GM10266 (cell line): ENCODE results near the gene CCND1.

Source experiments
- DNase-seq: peaks from one replicate; pipeline ENCODE4 v3.0.0; 2012; ENCODE audit errors: extremely low spot score
- TF ChIP-seq, protein P1 (sequence below): IDR thresholded peaks from 2 replicates; pipeline ENCODE4 v1.5.1; 2012; ENCODE audit warnings: mild to moderate bottlenecking, low read depth; ENCODE audit not compliant: control insufficient read depth, insufficient read depth; ENCODE audit errors: missing control alignments

Gene CCND1

GRCh38 chr11:69666261-69666660 is 25.3 kb downstream of the CCND1 start:
- TF ChIP-seq, protein P1, sequence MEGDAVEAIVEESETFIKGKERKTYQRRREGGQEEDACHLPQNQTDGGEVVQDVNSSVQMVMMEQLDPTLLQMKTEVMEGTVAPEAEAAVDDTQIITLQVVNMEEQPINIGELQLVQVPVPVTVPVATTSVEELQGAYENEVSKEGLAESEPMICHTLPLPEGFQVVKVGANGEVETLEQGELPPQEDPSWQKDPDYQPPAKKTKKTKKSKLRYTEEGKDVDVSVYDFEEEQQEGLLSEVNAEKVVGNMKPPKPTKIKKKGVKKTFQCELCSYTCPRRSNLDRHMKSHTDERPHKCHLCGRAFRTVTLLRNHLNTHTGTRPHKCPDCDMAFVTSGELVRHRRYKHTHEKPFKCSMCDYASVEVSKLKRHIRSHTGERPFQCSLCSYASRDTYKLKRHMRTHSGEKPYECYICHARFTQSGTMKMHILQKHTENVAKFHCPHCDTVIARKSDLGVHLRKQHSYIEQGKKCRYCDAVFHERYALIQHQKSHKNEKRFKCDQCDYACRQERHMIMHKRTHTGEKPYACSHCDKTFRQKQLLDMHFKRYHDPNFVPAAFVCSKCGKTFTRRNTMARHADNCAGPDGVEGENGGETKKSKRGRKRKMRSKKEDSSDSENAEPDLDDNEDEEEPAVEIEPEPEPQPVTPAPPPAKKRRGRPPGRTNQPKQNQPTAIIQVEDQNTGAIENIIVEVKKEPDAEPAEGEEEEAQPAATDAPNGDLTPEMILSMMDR = no peak
- DNase-seq = no peak

- no peak for DNase-seq
- TF ChIP-seq, protein P1 = no peak
Measured at GRCh38 chr11:69666752-69667536, 26.0 kb downstream of the CCND1 start.

DNA sequence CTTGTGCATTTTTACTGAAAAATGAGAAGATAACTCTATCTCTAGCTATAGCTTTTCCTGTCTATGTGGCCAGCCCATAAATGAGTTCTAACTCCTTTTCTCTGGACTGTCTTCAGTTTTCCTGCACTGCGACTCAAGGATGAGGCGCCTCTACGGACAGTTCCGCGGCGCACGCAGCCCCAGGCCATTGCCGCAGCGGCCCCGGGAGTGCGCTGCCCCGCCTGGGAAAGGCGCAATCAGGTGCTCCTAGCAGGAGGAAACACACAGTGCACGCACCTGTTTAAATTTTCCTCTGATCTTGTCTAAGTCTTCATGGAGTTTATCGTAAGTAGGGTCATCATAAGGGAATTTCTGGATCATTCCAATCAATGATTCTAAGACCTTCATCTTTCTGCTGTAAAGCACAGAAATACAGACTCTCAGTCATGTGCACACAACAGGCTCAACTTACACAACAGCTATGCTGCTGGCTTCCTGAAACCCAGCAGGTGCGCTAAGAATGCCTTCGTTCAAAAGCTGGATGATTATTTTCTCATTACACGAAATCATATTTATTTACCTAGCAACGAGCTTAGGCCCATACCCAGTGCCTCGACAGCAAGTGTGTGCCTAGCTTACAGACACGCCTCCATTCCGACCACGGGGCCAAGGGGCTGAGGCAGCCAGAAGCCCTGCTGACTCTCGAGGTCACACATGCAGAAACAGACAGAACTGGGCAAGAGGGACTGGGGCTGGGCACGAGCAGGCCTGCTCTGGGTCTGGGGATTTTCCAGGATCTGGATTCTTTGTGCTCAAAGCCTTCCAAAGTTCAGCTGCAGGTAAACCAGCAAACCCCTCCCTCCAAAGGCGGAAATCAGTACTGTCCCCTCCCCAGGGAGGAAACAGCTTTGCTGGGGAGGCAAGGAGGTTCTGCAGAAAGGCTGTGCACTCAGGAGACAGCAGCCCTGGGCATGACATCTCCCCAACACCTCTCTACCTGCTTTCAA is 27.0 kb downstream of the CCND1 start:
- no peak for DNase-seq
- TF ChIP-seq, protein P1 = no peak

DNA sequence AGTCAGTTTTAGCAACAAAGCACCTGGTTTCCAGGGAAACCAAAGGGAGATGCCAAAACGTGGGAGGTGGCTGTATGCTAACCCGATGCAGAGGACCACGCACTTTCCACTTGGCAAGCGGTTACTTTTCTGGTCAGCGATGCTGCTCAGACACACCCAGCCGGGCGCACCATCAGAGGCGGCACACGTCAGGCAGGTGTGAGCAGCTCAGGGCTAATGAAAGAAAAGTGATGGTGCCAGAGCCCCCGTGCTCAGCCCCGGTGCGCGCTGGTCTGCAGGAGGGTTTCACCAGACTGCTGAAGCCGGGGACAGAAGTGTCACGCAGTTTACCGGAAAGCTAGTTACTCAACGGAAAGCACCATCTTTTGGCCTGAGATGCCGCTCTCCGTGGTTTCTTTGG is 28.5 kb downstream of the CCND1 start:
- no peak for DNase-seq
- TF ChIP-seq, protein P1 = no peak

DNA sequence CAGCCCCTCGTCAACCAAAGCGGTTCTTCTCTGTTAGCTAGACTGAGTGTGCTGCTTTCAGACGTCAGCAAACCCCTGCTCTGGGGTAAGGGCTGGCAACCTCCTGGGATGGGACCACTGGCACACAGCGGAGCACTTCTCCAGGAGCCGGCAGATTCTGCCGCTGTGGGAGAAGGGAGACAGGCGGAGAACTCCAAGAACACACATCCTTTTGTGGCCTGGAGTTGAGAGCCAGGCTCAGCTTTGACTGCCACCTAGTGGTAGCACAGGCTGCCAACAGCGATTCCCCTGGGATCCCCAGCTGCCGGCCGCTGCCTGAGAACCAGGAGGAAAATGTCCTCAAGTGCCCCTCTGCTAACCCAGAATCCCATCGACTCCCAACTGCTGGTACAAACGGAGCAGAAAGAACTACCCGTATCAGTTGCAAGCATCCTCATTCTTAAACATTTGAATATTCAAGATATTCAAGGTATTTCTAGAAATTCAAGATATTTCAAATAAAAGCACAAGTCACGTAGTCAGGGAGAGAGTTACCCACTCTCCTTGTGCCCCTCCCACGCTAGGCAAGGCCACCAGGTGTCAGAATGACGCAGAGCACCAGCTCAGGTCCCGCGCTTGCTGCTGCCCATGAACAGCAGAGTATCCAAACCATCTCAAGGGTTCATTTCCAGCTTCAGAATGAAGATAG is 29.3 kb downstream of the CCND1 start:
- TF ChIP-seq, protein P1 = peak; percentile 89
- peak; percentile 90 for DNase-seq

DNA sequence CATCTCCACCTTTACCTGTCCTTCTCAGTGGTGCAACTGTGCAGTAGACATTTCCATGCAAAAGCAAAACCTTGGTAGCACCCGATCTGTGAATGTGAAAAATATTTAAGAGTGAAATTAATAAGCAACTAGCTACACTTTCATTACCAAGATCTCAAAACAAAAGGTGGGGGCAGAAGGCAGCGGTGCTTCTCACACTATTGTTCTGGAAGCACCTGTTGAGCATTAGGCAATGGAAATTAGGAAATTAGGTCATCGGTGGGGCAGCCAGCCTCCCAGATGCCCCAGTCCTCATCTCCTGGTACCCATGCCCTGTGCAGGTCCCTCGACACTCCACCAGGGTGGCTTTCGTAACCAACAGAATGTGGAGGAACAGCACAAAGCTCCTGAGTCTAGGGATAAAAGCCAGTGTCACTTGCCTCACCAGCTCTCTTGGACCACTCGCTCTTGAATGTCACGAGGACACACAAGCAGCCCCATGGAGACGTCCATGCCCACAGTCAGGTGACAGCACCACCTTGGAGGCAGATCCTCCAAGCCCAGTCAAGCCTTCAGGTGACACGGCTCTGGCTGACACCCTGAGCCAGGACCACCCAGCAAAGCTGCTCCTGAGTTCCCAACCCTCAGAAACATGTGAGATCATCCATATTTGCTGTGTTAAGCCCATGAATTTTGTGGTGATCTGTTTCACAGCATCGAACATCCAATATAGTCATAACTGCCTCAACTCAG is 30.9 kb downstream of the CCND1 start:
- TF ChIP-seq, protein P1 = no peak
- no peak for DNase-seq
